Skeletal muscle satellite cell (primary cell): ENCODE measurements around the gene ABCC5. TPM values are rescaled to one million over a fixed set of nuclear protein-coding genes. Genes with fewer than 3 reads are reported as not detected.
"Not testable (repeated sequence)": the region's sequence is repeated elsewhere in the genome, so short reads cannot be mapped to it uniquely, and the experiment has no call there.

Experiments used
- H3K27me3 ChIP-seq: 2 replicates; pipeline ENCODE4 v1.7.0; 2013; ENCODE audit warnings: low read length; ENCODE audit not compliant: control insufficient read depth, insufficient read depth
- H3K36me3 ChIP-seq: 2 replicates; pipeline ENCODE4 v1.7.0; 2013; ENCODE audit warnings: mild to moderate bottlenecking, control low read depth, low read length; ENCODE audit not compliant: insufficient read depth
- H3K4me1 ChIP-seq: 2 replicates; pipeline ENCODE4 v1.7.0; 2013; ENCODE audit warnings: low read length; ENCODE audit not compliant: control insufficient read depth, insufficient read depth
- H3K4me2 ChIP-seq: 2 replicates; pipeline ENCODE4 v1.7.0; 2013; ENCODE audit warnings: mild to moderate bottlenecking, low read length
- H3K4me3 ChIP-seq: 2 replicates; pipeline ENCODE4 v1.7.0; 2013; ENCODE audit warnings: low read length
- H3K9ac ChIP-seq: 2 replicates; pipeline ENCODE4 v1.7.0; 2013; ENCODE audit warnings: mild to moderate bottlenecking, low read depth, low read length, moderate library complexity
- H3K9me3 ChIP-seq: replicated peaks from 2 replicates; pipeline ENCODE4 v1.7.0; 2013; ENCODE audit warnings: mild to moderate bottlenecking, control low read depth, low read length
- small RNA-seq: library from RNA; depleted of rRNA; stranded (forward); fragments of <200 nt; gene quantifications from one replicate; pipeline ENCODE3, GENCODE V24; 2012

The ABCC5 gene

DNA sequence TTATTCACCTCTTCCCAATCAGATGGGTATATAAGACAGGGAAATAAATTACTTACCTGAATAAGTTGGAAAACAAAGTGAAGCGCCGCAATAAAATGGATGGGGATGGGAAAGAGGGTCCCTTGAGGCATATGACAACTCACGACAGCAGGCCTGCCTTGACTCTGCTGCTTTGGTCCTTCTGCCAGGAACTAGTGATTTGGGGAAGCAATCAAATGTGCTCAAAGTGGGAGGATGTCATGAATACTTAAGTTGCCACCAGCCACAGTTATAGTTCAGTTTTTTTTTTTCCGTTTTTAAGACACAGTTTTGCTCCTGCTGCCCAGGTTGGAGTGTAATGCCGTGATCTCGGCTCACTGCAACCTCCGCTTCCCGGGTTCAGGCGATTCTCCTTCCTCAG lies 137.6 kb downstream of the ABCC5 start:
- no peak overlapping the region for H3K4me2 ChIP-seq
- H3K4me1 ChIP-seq: peaks cover 14% of the 10 kb centered on the region
- no peaks in the 10 kb centered on the region for H3K9me3 ChIP-seq
- no peak overlapping the region for H3K9ac ChIP-seq
- H3K4me3 ChIP-seq: no peak overlapping the region
- no peaks in the 10 kb centered on the region for H3K36me3 ChIP-seq
- no peaks in the 10 kb centered on the region for H3K27me3 ChIP-seq

GRCh38 chr3:183879243-183879642 lies 138.4 kb downstream of the ABCC5 start:
- H3K4me2 ChIP-seq: no peak overlapping the region
- no peaks in the 10 kb centered on the region for H3K36me3 ChIP-seq
- peaks cover 12% of the 10 kb centered on the region for H3K4me1 ChIP-seq
- H3K4me3 ChIP-seq: no peak overlapping the region
- no peaks in the 10 kb centered on the region for H3K27me3 ChIP-seq
- no peaks in the 10 kb centered on the region for H3K9me3 ChIP-seq
- no peak overlapping the region for H3K9ac ChIP-seq

GRCh38 chr3:183878071-183878470 lies 139.6 kb downstream of the ABCC5 start:
- Histone ChIP-seq H3K4me1 (peaks cover 8% of the 10 kb centered on the region), H3K27me3 (no peaks in the 10 kb centered on the region), H3K9ac (no peak overlapping the region), H3K4me3 (no peak overlapping the region), H3K36me3 (no peaks in the 10 kb centered on the region), H3K4me2 (no peak overlapping the region), H3K9me3 (no peaks in the 10 kb centered on the region)

GRCh38 chr3:183877227-183877626 lies 140.5 kb downstream of the ABCC5 start:
- not testable (repeated sequence) for H3K9me3 ChIP-seq, H3K36me3 ChIP-seq, H3K4me3 ChIP-seq, H3K4me2 ChIP-seq, H3K4me1 ChIP-seq, H3K9ac ChIP-seq, H3K27me3 ChIP-seq

GRCh38 chr3:183875411-183875810 lies 142.3 kb downstream of the ABCC5 start:
- H3K4me2 ChIP-seq: no peak overlapping the region
- H3K4me3 ChIP-seq: no peak overlapping the region
- no peaks in the 10 kb centered on the region for H3K9me3 ChIP-seq
- no peak overlapping the region for H3K9ac ChIP-seq
- no peaks in the 10 kb centered on the region for H3K27me3 ChIP-seq
- no peaks in the 10 kb centered on the region for H3K4me1 ChIP-seq
- no peaks in the 10 kb centered on the region for H3K36me3 ChIP-seq

DNA sequence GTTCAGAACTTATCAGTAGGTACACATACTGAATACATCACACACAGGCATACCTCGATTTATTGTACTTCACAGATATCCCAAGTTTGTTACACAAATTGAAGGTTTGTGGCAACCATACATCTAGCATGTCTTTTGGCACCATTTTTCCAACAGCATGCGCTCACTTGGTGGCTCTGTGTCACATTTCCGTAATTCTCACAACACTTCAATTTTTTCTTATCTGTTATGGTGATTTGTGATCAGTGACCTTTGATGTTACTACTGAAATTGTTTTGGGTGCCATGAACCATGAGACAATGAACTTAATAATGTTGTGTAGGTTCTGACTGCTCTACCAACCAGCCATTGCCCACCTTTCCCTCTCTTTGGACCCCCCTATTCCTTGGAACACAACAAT lies 143.8 kb downstream of the ABCC5 start:
- Histone ChIP-seq H3K27me3 (no peaks in the 10 kb centered on the region), H3K4me3 (no peak overlapping the region), H3K4me1 (no peaks in the 10 kb centered on the region), H3K4me2 (no peak overlapping the region), H3K9me3 (no peaks in the 10 kb centered on the region), H3K9ac (no peak overlapping the region), H3K36me3 (no peaks in the 10 kb centered on the region)

- no peak overlapping the region for H3K4me3 ChIP-seq
- no peaks in the 10 kb centered on the region for H3K4me1 ChIP-seq
- no peaks in the 10 kb centered on the region for H3K27me3 ChIP-seq
- H3K36me3 ChIP-seq: no peaks in the 10 kb centered on the region
- H3K9ac ChIP-seq: no peak overlapping the region
- H3K4me2 ChIP-seq: no peak overlapping the region
- no peaks in the 10 kb centered on the region for H3K9me3 ChIP-seq
These were observed 146.1 kb downstream of the ABCC5 start for GRCh38 chr3:183871541-183871940.

DNA sequence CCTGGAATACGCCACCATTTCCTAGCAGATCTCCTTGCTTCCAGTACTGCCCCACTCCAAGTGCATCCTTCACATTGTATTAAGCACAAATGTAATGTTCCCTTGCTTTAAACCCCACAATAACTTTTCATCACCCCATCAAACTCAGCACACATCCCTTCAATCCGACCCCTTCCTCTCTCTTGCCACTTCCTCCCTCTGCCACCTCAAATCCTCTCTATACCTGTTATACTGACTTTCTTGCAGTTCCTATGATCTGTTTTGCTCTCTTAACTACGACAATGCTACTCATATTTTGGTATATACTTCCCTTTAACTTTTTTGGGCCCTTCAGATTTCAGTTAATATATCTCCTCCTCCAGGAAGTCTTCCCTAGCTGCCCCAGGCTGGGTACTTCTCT lies 147.1 kb downstream of the ABCC5 start:
- H3K36me3 ChIP-seq: peaks cover 6% of the 10 kb centered on the region
- no peak overlapping the region for H3K9ac ChIP-seq
- H3K9me3 ChIP-seq: no peaks in the 10 kb centered on the region
- no peak overlapping the region for H3K4me2 ChIP-seq
- H3K4me3 ChIP-seq: no peak overlapping the region
- no peaks in the 10 kb centered on the region for H3K4me1 ChIP-seq
- no peaks in the 10 kb centered on the region for H3K27me3 ChIP-seq

Small RNA genes within 50 kb of the gene (small RNA-seq; reads per million reads assigned to genes)
- not detected for gene MIR4448
